Frontal cortex (tissue), 4 donors: ENCODE results near the gene RAPGEF6. TPM values are rescaled to one million over a fixed set of nuclear protein-coding genes. Genes with fewer than 3 reads are reported as not detected.
"Not testable (repeated sequence)": the region's sequence is repeated elsewhere in the genome, so short reads cannot be mapped to it uniquely, and the experiment has no call there.

Experiments used
- DNase-seq, 2 donors: peaks; one replicate each; pipeline ENCODE4 v3.0.0; 2012; ENCODE audit warnings: low spot score in 2 of 2
- FAIRE-seq: peaks from 2 replicates; lab custom pipeline; 2012; peaks lifted over from hg19 to GRCh38; lab: Jason Lieb, UNC
- total RNA-seq: library from RNA; depleted of rRNA; stranded (reverse); fragments of >200 nt; gene quantifications from one replicate; pipeline ENCODE4 v1.2.3, GENCODE V29; 2014
- donor health status: control.
- donor health status: control.
- donor health status: control.

The RAPGEF6 gene
- total RNA-seq, 1 donor from 2014 or later: 58.7 TPM

DNA sequence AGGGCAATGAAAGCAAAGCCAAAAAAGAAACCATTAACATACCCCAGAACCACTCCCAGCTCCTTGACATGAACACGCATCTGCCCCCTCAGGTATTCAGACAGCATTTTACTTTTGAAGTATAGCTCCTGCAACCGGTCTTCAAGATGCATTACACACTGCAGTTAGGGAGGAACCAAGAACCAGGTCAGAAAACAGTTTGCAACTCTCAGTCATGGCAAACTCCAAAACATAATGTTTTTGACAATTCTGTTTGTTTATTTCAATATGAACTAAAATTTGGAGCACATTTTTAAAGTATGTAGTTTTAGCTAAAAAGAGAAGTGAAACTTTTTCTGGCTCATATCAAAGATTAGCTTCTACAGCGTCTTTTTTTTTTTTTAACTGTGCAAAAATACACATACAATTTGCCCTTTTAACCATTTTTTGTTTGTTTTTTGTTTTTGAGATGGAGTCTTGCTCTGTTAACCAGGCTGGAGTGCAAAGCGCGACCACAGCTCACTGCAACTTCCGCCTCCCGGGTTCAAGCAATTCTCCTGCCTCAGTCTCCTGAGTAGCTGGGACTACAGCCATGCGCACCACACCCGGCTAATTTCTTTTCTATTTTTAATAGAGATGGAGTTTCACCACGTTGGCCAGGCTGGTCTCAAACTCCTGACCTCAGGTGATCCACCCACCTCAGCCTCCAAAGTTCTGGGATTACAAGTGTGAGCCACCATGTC lies 12.2 kb upstream of the RAPGEF6 start:
- no peak for FAIRE-seq
- DNase-seq: no peak

DNA sequence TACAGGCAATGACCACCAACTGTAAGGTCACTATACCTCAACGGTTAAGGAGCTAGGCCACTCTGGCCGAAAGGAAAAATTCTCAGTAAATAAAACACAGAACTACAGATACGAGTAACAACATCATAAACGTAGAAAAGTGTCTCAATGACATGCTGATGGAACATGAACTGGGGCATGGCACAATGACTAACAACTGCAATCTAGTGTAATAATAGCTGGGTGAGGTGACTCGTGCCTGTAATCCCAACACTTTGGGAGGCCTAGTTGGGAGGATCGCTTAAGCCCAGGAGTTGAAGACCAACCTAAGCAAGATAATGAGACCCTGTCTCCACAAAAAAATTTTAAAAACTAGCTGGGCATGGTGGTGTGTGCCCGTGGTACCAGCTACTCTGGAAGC lies 9.8 kb upstream of the RAPGEF6 start:
- FAIRE-seq (no peak), DNase-seq (no peak)

DNA sequence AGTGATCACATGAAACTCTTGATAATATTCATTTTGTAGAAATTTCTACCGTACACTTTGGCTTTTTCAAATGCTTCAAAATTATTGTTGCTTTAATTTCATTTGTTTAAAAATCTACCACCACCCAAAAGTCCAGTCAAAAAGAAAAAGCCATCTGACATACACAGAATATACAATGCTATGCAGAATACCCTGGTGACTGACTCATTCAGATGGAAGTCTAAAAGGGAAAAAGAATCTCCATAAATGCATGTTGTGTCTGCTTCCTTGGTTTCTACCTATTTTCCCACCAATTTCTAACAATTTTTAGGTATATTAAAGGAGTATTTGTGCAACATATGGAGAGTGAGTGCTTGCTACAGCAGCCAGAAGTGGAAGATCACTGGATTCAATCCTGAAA lies 9.3 kb upstream of the RAPGEF6 start:
- no peak for DNase-seq
- no peak for FAIRE-seq

DNA sequence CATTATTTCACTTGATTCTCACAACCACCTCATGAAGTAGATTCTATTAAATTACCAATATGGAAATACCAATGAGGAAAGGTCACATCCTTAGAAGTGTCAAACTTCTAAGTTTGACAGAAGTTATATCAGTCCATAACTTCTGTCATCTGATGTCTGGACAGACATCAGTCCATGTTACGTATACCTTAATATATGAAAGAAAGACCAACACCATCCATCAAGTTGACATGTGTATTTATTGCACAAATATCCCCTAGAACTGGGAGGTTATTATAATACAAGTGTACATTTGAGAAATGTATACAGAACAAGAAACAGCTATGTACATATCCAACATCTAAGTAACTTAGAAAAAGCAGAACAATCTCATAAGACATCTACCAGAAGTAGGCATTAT lies 6.5 kb upstream of the RAPGEF6 start:
- DNase-seq (no peak), FAIRE-seq (no peak)

DNA sequence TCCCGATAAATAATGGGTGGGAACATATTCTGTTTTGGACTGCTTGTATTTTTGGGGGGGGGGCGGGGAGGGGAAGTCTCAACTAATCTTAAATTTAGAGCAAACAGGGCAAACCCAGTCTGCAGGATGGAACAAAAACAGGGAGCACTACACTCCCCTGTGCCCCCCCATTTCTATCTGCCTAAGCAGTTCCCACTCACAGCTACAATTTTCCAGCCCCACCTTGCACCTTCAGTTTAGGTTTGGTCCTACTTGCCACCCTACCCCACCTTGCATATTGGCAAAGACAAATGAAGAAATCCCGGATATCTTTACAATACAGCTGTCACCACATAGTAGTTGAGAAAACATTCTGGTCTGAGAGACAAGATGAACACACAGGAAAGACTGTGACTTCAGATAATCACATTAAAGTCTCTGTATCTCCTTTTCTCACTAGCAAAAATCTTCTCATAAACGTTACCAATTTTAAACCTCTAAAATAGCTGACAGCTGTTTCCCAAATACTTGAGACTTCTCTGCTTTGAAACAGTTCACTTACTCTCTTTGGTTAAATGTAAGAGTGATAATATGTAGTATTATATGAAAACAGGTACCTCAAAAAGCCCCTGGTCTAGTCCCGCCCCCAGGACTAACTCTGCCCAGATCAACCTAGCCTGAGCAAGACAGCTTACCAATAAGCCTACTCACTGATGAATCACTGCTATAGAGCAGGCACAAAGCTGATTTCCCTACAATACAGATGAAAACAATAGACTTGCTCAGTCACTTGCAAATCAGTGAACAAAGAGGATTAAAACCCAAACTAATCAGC lies 5.2 kb upstream of the RAPGEF6 start:
- FAIRE-seq: no peak
- DNase-seq: peak in 1 of 2 donors; percentile 17

DNA sequence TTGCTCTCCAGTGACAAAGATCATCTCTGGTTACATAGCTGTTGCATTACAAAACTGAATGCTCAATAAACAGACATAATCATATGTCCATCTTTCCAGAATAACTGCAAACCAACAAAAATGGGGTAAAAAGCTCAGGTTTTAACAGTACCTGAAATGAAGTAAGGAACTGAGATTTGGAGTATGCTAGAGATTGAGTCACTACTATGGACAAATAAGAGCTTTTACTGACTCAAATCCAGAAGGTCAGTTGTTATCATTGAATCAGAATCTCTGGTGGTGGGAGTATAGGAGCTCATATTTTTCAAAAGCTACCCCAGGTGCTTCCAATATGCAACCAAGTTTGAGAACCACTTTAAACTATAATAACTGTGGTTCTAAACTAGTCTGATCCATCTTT lies 4.1 kb upstream of the RAPGEF6 start:
- FAIRE-seq: no peak

DNA sequence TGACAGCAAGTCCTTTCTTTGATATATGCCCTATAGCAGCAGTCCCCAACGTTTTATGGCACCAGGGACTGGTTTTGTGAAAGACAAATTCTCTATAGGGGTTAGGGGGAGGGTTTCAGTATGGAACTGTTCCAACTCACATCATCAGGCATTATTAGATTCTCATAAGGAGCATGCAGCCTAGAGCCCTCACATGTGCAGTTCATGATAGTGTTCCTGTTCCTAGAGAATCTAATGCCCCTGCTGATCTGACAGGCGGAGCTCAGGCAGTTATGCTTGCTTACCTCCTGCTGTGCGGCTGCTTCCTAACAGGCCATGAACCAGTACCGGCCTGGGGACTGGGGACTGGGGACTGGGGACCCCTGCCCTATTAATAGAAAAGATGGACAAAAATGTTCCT lies 2.7 kb upstream of the RAPGEF6 start:
- no peak for FAIRE-seq
- DNase-seq: no peak

More for the DNA sequence above, 4.1 kb upstream of the RAPGEF6 start:
- no peak for DNase-seq

DNA sequence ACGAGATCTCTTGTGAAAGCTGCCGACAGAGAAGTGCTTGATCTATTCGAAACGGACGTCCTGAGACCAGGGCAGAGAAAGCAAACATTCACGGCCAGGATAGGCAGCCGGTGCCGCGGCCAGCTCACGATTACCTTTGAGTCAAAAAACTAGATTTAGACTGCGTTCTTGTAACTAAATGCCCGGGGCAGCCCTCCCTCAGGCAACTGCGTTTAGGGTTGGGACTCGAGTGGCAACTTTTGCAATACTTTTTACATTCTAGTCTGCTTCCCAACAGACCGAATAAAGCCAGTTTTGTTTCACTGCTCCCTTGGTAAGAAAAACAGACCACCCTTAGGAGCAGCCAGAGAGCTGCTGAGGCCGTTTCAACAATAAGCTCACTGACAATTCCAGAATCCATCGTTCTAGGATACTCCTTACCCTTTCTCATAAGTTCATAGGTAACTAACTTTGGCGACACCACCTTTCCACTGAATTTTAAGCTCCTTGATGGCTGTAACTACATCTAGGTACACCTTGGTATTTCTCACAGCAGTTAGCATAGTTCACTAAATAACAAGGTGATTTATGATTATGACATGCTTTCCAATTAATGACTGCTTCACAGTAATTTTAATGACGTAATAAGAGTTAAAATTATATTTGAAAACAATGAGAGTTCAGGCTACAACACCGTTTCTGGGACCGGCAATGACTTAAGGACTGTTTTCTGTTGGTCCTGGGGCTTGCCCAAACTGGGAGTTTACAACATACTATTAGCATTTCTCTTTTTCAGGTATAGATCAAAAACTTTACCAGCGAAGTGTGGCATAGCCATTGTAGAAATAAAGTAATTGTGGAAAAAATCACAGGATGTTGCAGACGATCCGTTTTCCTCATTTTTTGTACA lies 899 bp upstream of the RAPGEF6 start:
- no peak for DNase-seq
- FAIRE-seq: no peak

DNA sequence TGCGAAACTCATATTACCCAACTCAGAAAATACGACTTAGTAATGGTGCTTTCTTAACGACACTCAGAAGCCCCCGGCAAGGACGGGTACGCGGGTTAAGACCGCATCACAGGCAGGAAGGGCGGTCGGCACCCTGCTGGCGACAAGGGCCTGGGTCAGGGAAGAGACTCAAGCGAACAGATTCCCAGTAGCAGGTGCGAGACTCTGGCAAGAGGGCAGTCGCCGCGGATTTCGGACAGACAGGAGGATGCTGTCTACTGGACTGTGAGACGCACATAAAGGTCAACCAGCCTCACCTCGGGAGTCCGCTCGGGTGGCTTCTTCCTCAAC lies 398 bp downstream of the RAPGEF6 start:
- DNase-seq: peak in 1 of 2 donors; percentile 13

DNA sequence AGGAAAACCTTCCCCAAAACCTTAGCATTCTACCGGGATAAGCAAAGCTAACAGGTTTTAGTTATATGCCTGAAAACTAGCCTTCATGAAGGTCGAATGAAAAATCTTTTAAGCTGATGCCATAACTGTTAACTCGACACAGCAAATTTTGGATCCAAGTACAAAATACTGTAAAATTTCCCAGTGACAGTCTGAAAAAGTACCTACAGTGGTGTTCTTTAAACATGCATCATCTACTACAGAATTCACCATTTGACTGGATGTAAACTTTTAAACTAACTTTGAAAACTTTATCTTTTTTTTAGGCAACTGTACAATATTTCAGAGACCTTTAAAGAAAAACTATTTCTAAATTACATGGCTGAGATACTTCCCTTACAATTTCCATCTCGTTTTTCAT lies 791 bp downstream of the RAPGEF6 start:
- no peak for FAIRE-seq
- no peak for DNase-seq

More for the DNA sequence above, 398 bp downstream of the RAPGEF6 start:
- no peak for FAIRE-seq

DNA sequence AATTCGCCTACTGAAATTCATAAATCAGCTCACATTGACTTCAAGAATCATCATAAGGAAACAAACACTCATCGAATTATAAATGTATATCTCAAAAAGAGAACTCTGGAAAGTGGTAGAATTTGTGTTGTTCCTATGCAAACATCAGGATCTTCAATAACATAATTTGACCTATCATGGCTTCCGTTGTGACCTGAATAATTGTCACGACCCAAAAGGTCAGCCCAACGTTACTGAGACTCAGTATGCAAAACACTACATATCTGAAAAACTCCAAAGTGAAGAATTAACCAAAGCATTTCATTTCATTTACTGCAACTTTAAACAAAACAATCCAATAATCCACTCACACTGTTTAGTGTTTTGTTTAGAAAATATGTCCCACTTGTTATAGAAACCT lies 1.2 kb downstream of the RAPGEF6 start:
- FAIRE-seq: no peak

DNA sequence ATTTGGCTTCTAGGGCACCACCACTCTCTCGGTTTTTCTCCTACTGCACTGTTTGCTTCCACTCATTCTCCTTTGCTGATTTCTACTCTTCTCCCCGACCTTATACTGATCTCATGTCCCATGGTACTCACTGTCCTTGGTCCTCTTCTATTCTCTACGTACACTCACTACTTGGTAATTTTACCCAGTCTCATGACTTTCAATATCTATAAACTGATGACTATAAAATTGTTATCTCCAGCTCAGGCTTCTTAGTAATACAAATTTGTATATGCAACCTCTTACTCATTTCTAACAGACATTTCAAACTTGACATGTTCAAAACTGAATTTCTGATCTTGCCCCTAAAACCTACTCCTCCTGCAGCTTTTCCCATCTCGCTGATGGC lies 4.1 kb downstream of the RAPGEF6 start:
- FAIRE-seq (no peak), DNase-seq (no peak)

More for the DNA sequence above, 1.2 kb downstream of the RAPGEF6 start:
- no peak for DNase-seq

DNA sequence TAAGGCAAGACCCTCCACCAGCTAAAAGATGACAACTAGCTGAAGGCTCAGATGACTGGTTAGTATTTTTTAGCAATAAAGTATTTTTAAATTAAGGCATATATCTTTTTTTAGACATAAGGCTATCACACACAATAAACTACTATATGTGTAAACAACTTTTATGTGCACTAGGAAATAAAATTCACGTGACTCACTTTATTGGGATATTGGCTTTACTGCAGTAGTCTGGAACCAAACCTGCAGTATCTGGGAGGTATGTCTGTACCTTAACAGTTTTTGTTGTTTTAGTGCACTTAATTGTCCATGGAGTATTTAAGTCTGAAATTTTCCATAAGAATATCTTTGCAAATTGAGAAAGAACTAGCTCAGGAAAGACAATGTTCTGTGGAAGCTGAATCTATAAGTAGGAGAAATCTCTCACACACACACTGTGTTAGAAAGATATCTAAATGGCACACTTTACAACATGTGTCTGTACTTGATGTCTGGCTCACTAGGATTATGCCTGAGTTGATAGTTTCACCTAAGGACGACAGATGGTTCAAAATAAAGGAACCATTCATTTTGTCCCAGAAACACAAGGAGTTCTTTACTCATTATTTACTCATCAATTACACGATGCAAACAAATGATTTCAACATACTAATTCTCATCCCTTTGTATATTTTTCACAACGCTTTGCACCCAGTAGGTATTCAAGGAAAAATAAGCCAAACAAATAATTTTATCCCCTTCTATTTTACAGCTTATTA lies 4.6 kb downstream of the RAPGEF6 start:
- DNase-seq (no peak), FAIRE-seq (no peak)

DNA sequence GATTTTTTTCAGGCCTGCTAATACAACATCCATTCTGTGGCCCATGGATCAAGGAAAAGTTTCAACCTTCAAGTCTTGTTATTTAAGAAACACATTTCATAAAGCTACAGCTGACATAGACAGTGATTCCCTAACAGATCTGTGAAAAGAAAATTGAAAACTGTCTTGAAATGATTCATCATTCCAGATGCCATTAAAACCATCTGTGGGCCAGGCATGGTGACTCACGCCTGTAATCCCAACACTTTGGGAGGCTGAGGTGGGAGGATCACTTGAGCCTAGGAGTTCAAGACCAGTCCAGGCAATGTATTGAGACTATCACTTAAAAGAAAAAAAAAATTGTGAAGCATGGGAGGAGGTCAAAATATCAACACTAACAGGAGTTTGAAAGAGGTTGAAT lies 6.0 kb downstream of the RAPGEF6 start:
- FAIRE-seq: no peak

DNA sequence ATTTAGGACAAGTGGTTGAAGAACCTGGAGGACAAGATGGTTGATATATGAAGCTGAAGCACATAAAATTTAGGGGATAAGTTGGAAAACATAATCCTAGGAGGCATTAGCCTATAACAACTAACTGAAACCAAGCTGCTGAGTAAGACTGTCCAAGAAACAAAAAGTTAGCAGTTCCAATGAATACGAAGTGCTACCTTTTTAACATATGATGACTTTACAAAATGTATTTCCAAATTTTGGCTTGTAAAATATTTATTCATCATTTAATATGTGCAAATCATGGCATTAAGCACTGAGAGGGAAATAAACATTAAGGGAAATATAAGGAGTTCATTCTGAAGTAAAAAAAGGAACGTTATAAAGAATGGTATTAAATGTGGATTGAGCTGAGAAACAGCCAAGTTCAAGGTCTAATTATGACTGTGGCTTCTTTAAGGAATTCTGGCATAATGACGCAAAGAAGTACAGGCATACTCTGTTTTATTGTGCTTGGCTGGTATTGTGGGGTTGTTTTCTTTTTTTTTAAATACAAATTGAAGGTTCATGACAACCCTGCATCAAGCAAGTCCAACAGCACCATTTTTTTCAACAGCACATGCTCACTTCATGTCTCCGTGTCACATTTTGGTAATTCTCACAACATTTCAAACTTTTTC lies 7.7 kb downstream of the RAPGEF6 start:
- no peak for FAIRE-seq

More for the DNA sequence above, 6.0 kb downstream of the RAPGEF6 start:
- no peak for DNase-seq

DNA sequence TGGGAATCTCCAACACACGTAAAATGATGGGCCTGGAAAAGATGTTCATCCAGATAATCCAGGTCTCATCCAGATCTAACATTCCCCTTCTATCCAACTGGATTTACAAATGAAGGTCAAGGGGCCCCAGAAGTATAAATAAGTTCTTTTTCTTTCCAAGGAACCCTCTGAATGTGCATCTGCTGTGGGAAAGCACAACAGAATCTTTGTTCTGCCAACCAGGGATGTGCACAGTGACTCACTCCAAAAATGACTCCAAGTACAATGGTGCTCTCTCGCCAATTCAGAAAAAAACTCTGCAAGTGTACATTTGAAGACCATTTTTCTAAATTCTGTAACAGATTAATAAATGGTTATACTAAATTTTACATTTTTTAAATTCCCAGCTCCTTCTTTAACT lies 12.4 kb downstream of the RAPGEF6 start:
- DNase-seq: no peak
- peak; percentile 93 for FAIRE-seq

More for the DNA sequence above, 7.7 kb downstream of the RAPGEF6 start:
- DNase-seq: no peak

DNA sequence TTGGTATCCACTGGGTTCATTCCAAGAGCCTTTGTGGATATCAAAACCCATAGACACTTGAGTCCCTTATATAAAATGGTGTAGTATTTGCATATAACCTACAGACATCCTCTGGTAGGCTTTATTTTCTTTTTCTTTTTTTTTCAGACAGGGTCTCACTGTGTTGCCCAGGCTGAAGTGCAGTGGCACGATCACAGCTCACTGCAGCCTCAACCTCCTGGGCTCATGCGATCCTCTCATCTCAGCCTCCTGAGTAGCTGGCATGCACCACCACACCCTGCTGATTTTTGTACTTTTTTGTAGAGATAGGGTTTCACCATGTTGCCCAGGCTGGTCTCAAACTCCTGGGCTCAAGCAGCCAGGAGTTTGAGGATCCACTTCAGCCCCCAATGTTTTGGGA lies 13.9 kb downstream of the RAPGEF6 start:
- not testable (repeated sequence) for FAIRE-seq, DNase-seq

DNA sequence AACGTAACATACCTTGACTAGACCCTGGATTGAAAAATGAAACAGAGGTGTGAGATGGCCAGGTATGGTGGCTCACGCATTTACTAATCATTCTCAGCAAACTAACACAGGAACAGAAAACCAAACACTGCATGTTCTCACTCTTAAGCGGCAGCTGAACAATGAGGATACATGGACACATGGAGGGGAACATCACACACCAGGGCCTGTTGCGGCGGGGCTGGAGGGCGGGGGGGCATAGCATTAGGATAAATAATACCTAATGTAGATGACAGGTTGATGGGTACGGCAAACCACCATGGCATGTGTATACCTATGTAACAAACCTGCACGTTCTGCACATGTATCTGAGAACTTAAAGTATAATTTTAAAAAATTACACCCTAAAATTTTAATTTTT lies 15.9 kb downstream of the RAPGEF6 start:
- DNase-seq (no peak), FAIRE-seq (no peak)

DNA sequence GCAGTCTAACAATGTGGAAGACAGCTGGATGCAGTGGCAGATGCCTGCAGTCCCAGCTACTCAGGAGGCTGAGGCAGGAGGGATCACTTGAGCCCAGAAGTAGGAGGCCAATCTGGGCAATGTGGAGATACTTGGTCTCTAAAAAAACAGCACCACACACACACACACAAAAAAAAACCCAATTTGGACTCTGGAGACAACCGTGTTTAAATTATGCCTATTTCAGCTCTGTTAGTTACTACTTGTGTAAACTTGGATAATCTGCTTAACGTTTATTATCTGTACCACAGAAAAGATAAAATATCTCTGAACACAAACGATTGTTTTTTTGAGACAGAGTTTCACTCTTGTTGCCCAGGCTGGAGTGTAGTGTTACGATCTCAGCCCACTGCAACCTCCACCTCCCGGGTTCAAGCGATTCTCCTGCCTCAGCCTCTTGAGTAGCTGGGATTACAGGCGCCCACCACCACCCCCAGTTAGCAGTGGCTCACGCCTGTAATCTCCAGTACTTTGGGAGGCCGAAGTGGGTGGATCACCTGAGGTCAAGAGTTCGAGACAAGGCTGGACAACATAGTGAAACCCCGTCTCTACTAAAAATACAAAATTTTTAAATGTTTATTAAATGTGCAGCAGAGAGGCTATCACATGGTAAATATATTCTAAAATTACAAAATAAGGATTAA lies 17.7 kb downstream of the RAPGEF6 start:
- no peak for DNase-seq
- no peak for FAIRE-seq
